NCI-H1417 treated with DMSO at 0.1 percent for 48 hours (cell line): Measurements from ENCODE around the gene HADHB.
"Not testable (repeated sequence)": the region's sequence is repeated elsewhere in the genome, so short reads cannot be mapped to it uniquely, and the experiment has no call there.

Experiments
- DNase-seq: peaks from one replicate; lab custom pipeline; 2025; lab: John Stamatoyannopoulos, UW

The HADHB gene

GRCh38 chr2:26330604-26331003, 85.9 kb downstream of the HADHB start:
- DNase-seq, result no peak

GRCh38 chr2:26331321-26331720, 86.6 kb downstream of the HADHB start:
- DNase-seq, result not testable (repeated sequence)

GRCh38 chr2:26333293-26333692, 88.6 kb downstream of the HADHB start:
- no peak for DNase-seq

DNA sequence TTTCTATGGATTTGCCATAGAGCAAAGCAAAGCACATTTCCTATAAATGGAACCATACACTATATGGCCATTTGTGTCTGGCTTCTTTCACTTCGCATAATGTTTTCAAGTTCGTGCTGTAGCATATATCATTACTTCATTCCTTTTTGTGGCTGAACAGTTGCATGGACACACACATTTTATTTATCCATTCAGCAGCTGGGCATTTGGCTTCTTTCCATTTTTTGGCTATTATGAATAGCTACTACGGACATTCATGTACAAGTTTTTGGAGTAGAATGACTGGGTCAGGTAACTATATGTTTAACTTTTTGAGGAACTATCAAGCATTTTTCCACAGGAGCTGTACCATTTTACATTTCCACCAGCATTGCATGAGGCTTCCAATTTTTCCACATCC, 90.5 kb downstream of the HADHB start:
- DNase-seq, result no peak

DNA sequence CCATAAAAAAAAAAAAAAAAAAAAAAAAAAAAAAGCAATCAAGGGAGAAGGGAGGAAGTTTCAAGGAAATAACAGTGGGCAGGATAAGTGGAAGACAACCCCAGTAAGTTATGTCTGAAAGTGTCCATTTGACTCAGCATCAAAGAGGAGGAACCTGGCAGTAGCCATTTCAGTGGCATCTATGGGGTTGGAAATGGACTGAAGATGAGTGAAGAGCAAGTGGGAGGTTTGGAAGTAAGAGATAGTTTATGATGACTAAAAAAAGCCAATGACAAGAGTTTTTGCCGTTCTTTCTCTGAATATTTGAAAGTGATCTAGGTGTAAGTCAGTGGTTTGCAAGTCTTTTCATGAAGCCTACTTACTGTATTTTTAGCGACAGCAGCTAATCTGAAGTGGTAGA, 92.0 kb downstream of the HADHB start:
- DNase-seq, result no peak

DNA sequence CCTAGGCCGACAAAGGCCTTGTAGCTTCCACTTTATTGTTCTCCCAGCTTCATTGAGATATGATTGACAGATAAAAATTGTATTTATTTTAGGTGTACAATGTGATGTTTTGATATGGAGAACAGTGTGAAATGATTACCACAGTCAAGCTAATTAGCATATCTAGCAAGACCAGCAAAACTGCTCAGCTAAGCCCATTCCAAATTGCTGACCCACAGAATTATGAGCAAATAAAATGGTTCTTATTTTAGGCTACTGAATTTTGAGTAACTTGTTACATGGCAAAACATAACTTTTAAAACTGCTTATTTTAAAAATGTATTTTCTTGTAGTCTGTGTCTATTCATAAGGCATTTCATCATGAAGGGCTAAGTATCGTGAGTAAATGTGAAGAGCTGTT, 92.6 kb downstream of the HADHB start:
- DNase-seq, result no peak
